Measurements from ENCODE around the gene ZNF503.

ZNF503 gene

DNA sequence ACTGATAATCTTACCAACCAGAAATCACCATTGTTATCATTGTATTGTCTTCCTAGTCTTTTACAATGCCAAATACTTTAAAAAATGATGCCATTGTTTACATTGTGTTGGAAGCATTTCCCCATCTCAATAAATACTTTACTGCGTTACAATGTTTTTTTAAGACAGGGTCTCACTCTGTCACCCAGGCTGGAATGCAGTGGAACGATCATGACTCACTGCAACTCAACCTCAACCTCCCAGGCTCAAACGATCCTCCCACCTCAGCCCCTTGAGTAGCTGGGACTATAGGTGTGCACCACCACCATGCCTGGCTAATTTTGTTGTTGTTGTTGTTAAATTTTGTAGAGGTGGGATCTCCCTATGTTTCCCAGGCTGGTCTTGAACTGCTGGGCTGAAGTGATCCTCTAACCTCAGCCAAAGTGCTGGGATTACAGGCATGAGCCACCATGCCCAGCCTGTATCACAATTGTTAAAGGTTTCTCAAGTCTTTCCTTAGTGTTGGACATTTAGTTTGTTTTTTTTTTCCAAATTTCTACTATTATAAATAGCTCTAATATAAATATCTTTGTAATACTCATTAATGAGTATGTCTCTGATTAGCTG, 43.3 kb upstream of the ZNF503 start:
- no peak overlapping the region for H3K4me3 ChIP-seq (ENCODE audit: low read depth, low read length)
- TF ChIP-seq, protein P1, sequence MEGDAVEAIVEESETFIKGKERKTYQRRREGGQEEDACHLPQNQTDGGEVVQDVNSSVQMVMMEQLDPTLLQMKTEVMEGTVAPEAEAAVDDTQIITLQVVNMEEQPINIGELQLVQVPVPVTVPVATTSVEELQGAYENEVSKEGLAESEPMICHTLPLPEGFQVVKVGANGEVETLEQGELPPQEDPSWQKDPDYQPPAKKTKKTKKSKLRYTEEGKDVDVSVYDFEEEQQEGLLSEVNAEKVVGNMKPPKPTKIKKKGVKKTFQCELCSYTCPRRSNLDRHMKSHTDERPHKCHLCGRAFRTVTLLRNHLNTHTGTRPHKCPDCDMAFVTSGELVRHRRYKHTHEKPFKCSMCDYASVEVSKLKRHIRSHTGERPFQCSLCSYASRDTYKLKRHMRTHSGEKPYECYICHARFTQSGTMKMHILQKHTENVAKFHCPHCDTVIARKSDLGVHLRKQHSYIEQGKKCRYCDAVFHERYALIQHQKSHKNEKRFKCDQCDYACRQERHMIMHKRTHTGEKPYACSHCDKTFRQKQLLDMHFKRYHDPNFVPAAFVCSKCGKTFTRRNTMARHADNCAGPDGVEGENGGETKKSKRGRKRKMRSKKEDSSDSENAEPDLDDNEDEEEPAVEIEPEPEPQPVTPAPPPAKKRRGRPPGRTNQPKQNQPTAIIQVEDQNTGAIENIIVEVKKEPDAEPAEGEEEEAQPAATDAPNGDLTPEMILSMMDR (IDR thresholded peaks at IDR 0.05; ENCODE audit: low read depth, low read length): no peak

DNA sequence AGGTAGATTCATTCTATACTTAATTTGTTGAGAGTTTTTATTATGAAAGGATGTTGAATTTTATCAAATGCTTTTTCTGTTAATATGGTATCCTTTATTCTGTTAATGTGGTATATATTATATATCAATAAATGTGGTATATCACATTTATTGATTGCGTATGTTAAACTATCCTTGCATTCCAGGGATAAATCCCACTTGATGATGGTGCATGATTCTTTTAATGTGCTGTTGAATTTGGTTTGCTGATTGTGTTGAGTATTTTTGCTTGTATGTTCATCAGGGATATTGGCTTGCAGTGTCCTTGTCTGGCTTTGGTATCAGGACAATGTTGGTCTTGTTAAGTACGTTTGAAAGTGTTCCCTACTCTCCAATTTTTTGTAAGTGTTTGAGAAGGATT, 41.8 kb upstream of the ZNF503 start:
- TF ChIP-seq, protein P1 (IDR thresholded peaks at IDR 0.05; ENCODE audit: low read depth, low read length): no peak
- no peak overlapping the region for H3K4me3 ChIP-seq (ENCODE audit: low read depth, low read length)

DNA sequence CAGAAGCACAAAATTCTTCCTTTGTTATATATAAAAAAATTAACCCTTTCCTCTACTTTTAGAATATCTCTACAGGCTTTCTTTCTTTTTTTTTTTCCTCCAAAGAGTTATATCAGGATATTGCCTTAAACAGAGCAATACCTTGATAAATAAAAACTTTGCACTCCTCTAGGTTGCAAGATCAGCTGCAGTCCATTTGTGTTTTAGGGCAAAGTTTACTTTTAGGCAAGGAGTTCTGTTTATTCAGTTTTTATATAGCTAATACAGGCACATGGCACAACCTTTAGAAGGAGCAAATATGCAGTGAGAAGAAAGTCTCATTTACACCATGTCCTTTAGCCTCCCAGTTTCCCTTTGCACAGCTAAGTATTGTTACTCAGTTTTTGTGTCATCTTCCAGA, 40.1 kb upstream of the ZNF503 start:
- H3K4me3 ChIP-seq (ENCODE audit: low read depth, low read length): no peak overlapping the region
- TF ChIP-seq, protein P1 (IDR thresholded peaks at IDR 0.05; ENCODE audit: low read depth, low read length): no peak

DNA sequence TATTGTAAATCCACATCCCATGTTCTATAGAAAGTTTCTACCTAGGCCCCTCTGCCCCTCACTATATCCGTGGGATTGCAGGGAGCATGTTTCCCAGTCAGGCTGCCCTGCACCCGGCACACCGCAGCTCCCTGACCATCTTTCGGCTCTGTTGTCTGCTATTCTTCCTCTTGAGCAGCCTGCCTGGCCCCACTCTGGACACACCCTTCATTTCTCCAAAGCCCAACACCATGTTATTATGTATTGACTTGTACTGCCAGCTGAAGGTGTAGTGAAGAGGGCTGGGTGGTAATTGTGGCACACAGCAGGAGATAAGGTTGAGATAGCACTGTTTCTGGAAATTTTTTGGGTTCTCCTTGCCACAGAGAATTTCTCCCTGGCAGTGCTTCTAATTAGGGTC, 39.6 kb upstream of the ZNF503 start:
- TF ChIP-seq, protein P1 (IDR thresholded peaks at IDR 0.05; ENCODE audit: low read depth, low read length): no peak
- H3K4me3 ChIP-seq (ENCODE audit: low read depth, low read length): no peak overlapping the region

DNA sequence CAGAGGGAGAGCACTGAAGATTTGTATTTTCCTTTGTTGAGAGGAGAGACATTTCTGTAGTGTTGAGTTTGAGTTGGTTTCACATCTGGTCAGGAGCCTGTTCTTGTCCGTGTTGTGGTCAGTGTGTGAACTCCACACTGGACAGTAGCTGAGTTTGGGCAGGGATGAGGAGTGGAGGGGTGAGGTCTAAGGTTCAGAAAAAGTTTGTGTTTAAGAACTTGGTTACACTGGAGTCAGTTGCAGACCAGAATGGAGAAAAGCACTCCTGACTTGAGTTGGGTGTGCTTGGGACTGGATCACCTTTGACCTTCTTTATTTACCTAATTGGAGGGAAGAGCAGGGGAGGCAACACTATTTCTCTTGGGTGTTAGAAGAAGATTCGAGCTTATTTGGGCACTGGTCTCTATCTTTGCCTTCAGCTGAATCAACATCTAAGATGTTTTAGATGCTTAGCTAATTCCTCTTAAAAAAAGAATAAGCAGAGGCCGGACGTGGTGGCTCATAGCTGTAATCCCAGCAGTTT, 38.8 kb upstream of the ZNF503 start:
- H3K4me3 ChIP-seq (ENCODE audit: low read depth, low read length): no peak overlapping the region
- TF ChIP-seq, protein P1 (IDR thresholded peaks at IDR 0.05; ENCODE audit: low read depth, low read length): no peak

DNA sequence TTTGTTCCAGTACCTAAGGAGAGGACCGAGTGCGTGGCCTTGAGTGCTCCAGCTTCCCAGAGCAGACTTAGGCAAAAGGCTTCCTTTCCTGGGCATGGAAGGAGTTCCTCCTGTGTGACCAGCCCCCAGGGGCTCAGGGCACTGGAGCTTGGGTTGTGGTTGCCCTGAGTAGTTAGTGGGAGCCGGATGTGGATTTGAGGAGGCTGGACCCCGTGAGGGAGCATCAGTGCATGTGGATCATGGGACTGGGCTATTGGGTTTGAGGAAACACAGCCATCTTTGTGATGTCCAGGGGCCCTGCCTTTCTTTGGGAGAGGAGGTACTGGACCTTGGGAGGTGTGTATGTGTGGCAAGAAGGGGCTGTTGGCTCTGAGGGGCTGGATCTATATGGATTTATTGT, 38.2 kb upstream of the ZNF503 start:
- TF ChIP-seq, protein P1 (IDR thresholded peaks at IDR 0.05; ENCODE audit: low read depth, low read length): no peak
- H3K4me3 ChIP-seq (ENCODE audit: low read depth, low read length): no peak overlapping the region

DNA sequence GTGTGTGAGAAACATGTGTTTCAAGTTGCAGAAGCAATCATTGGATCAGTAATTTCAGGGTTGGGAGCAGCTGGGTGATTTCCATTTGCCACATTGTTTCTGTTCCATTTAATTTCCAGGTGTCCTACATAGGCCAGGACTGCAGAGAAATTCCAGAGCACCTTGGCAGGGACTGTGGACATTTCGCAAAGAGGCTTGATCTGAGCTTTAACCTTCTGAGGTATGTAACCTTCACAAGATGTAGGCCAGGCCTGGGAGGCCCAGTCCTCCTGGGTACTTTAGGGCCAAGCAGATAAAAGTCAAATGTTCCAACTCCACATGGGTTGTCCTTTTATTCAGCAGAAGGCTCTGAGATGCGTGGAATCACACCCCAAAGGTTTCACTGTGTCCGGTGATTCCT, 36.7 kb upstream of the ZNF503 start:
- TF ChIP-seq, protein P1 (IDR thresholded peaks at IDR 0.05; ENCODE audit: low read depth, low read length): no peak
- H3K4me3 ChIP-seq (ENCODE audit: low read depth, low read length): no peak overlapping the region
